HPDE6-E6E7 (cell line): Measurements from ENCODE around the gene SSUH2.
"Not testable (repeated sequence)": the region's sequence is repeated elsewhere in the genome, so short reads cannot be mapped to it uniquely, and the experiment has no call there.

Source experiments
- DNase-seq: peaks from one replicate; pipeline ENCODE4 v3.0.0; 2011; ENCODE audit warnings: missing footprints; ENCODE audit errors: extremely low spot score

Gene SSUH2, protein sequence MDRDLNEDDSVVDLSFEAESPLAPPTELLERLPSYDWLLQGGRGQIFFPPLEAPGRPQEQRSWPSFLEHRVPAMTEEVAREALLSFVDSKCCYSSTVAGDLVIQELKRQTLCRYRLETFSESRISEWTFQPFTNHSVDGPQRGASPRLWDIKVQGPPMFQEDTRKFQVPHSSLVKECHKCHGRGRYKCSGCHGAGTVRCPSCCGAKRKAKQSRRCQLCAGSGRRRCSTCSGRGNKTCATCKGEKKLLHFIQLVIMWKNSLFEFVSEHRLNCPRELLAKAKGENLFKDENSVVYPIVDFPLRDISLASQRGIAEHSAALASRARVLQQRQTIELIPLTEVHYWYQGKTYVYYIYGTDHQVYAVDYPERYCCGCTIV

DNA sequence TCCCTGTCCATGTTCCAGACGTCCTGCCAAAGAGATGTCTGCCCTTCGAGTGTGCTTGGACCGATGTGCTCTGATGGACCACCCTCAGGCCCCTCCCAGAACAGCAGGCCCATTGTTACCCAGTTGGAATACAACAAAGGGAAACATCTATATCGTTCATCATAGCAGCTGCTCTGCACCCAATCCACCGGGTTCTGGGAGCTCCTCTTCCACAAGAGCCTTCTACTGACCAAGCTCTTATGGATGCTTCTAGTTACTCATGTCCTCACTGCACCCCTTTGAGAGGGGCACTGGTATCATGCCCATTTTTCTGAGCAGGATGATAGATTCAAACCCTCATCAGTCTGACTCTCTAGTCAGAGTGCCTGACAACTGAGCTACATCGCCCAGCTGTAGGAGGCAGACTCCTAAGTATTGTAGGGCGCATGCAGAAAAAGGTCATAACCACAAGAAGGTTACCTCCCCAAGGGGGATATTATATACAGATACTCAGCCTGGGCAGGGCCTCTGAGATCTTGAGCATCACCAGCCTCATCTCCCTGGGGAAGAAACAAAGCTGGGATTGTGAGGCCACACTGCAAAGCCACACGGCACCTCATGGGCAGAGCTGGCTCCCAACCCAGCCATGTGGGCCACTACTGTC lies at the start of gene SSUH2:
Gene SSUH2, minus strand, starts transcription at position 51 of the 643 bp plus-strand sequence. Its CDS starts 40 bp downstream, at position 11.
- no peak for DNase-seq

GRCh38 chr3:8691295-8691694 lies 46.7 kb upstream of the SSUH2 start:
- not testable (repeated sequence) for DNase-seq

DNA sequence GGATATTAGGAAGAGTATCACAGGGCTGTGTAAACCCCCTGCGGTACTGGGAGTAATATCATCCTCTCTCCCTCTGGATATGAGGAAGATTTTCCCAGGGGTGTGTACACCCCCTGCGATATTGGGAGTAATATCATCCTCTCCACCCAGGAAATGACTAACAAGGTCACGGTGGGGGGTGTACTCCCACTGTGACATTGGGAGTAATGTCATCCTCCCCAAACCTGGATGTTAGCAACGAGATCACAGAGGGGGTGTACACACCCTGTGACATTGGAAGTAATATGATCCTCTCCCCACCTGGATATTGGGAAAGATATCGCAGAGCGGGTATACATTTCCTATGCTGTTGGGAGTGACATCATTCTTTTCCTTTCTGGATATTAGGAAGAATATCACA lies 40.4 kb upstream of the SSUH2 start:
- not testable (repeated sequence) for DNase-seq

DNA sequence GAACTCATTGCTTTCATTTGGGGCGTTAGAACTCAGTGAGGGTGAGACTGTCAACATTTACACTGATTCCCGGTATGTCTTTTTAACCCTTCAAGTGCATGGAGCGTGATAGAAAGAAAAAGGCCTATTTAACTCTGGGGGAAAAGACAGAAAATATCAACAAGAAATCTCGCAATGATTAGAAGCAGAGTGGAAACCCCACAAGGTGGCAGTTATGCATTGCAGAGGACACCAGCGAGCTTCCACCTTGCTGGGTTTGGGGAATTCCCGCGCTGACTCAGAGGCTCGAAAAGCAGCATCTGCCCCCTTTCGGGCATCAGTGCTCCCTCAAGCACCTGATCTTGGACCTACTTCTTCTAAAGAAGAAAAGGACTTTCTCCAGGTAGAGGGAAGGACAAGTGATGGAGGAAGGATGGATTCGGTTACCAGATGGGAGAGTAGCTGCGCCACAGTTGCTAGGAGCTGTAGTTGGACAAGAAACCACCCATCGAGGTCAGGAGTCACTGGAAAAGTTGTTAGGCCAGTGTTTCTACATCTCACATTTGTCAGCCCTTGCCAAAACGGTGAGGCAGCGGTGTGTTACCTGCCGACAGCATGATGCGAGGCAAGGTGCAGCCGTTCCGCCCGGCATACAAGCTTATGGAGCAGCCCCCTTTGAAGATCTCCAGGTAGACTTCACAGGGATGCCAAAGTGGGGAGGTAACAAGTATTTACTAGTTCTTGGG lies 38.4 kb upstream of the SSUH2 start:
- not testable (repeated sequence) for DNase-seq

DNA sequence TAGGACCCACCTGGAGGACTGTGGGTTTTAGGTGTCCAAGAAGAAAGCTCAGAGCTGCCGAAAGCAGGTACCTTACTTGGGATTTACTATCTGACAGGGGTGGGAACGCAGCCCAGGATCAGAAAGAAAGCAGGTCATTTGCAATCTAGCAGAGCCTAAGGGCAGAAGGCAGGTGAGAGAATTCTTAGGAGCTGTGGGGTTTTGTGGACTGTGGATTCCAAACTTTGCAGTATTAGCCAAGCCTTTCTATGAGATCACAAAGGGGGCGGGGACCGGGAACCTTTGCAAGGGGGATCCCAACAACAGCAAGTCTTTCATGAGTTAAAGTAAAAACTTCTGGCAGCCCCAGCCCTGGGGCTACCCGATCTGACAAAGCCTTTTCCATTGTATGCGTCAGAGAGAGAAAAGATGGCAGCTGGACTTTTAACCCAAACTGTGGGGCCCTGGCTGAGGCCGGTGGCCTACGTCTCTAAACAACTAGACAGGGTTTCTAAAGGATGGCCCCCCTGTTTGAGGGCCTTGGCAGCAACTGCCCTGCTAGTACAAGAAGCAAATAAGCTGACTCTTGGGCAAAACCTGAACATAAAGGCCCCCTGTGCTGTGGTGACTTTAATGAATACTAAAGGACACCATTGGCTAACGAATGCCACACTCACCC lies 37.4 kb upstream of the SSUH2 start:
- not testable (repeated sequence) for DNase-seq

GRCh38 chr3:8681349-8681748 lies 36.8 kb upstream of the SSUH2 start:
- no peak for DNase-seq

- DNase-seq = not testable (repeated sequence)
Measured at GRCh38 chr3:8679817-8680553, 35.4 kb upstream of the SSUH2 start.

GRCh38 chr3:8678751-8679150 lies 34.2 kb upstream of the SSUH2 start:
- DNase-seq = no peak

DNA sequence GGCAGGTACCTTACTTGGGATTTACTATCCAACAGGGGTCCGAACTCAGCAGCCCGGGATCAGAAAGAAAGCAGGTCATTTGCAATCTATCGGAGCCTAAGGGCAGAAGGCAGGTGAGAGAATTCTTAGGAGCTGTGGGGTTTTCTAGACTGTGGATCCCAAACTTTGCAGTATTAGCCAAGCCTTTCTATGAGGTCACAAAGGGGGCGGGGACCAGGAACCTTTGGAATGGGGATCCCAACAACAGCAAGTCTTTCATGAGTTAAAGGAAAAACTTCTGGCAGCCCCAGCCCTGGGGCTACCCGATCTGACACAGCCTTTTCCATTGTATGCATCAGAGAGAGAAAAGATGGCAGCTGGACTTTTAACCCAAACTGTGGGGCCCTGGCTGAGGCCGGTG lies 32.7 kb upstream of the SSUH2 start:
- not testable (repeated sequence) for DNase-seq

- not testable (repeated sequence) for DNase-seq
Measured at GRCh38 chr3:8675591-8675990, 31.0 kb upstream of the SSUH2 start.

DNA sequence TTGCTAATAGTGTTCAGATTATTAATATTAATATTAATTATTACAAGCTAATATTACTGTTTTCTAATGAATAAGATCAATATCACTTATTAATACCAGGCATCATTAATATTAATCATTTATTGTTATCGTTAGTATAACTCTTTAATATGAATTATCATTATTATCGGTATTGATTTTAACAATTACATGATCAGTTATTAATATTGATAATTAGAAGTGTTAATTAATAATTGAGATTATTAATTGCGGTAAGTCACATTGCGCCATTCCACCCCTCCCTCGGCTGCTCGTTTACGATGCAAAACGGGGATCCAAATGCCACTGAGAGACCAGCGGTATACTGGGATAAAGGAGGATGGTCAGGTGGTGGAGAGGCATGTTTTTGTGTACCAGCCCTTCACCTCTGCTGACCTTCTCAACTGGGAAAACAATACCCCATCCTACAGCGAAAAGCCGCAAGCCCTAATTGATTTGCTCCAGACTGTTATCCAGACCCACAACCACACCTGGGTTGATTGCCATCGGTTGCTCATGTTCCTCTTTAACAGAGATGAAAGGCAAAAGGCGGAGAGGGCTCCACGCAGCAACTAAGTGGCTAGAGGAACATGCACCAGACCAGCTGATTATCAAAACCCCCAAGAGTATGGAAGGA lies 28.6 kb upstream of the SSUH2 start:
- no peak for DNase-seq

- DNase-seq = no peak
Measured at GRCh38 chr3:8669019-8669418, 24.4 kb upstream of the SSUH2 start.

GRCh38 chr3:8668216-8668615 lies 23.6 kb upstream of the SSUH2 start:
- no peak for DNase-seq

GRCh38 chr3:8667463-8668091 lies 23.0 kb upstream of the SSUH2 start:
- no peak for DNase-seq

- no peak for DNase-seq
Measured at GRCh38 chr3:8665407-8665896, 20.9 kb upstream of the SSUH2 start.

DNA sequence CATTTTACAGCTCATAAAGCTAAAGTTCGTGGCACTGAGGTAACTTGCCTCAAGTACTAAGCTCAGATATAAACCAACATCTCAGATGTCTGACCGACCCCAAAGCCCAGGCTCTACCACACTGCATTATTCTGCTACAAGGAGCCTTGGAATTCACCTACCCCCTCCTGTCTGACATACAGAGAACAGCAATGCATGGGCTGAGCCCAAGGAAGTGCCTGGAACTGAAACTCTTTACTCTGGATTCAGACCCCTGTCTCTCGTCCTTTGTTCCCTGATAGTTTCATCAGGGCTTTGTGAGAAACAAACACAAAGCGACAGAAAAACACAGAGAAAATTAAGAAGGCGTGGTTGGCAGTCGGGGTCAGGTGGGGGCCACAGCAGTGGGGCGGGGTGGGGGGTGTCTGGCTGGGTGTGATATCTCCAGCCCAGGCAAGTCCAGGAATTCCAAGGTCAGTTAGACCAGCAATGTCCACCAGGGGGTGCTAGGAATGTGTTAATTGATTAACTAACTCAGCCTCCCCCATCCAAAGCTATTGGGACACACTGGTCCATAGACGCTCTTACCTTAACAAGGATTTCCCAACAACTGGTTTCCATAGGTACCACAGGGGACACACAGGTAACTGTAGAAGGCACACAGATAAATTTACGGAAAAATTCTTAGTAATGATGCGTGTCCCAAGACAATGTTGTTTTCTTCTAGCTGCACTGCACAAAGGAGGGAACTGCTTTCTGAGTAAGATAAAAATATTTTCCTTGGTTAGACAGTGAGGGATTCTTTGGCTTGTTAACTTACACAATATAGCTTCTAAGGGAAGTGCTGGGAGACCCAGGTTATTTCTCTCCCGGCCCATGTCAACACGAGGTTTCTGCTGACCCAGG lies 18.8 kb upstream of the SSUH2 start:
- peak; percentile 21 for DNase-seq

- no peak for DNase-seq
Measured at GRCh38 chr3:8662594-8662993, 18.0 kb upstream of the SSUH2 start.

DNA sequence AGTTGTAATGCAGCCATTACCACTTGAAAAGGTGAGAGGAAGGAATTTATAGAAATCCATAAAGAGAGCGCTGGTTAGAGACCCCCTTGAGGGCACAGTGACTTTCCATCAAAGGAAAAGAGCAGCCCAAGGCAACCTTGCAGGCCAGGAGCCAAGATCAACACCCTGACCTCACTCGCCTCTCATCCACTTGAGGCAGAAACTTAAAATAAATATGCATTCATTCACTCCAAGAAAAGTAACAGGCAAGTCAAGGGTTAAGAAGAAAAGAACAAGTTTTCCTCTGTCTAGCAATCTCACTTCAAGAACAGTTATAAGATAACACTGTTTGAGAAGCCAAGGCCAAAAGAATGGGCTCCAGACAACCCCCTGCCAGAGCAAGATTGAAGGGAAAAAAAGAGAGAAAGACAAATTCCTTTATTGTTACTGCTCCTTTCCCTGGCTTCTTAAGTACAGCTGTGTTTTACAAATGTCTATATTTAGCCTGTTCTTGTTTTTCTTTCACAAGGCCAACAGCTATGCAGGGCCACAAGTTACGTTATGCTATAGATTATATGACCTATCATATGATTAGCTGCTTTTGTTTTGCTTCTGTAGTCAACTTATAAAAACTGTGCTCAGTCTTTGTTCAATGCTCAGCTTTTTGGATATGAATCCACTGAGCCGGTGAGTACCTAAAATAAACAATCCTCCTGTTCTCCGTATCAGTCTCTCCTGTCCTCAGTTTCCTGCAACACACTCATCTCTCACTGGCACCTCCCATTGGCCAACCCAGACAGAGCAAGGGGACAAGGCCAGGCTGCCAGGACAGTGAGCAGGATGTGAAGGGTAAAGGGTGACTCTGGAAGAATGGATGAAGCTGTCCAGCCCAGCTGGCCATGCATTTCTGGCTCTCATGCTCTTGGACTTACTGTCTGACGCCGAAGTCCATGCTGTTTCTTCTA lies 15.8 kb upstream of the SSUH2 start:
- DNase-seq = no peak
